ENCODE measurements around the gene ANKRD28. TPM values are rescaled to one million over a fixed set of nuclear protein-coding genes. Genes with fewer than 3 reads are reported as not detected.

Gene ANKRD28
- total RNA-seq, 2 experiments from 2014 or later = 52.9 to 59.9 TPM

GRCh38 chr3:15796771-15797641, 773 bp downstream of the ANKRD28 start:
- peak overlapping the region; percentile 52 for H3K4me2 ChIP-seq (ENCODE audit: low read length)
- H2AFZ ChIP-seq (ENCODE audit: low read length) = no peak overlapping the region
- TF ChIP-seq CTCF (conservative IDR thresholded peaks at IDR 0.05; ENCODE audit: low read length) (no peak), EZH2phosphoT487 (IDR thresholded peaks at IDR 0.05; ENCODE audit: borderline replicate concordance, low read depth, low read length) (no peak)
- H3K9me3 ChIP-seq (ENCODE audit: low read length) = no peaks in the 10 kb centered on the region
- no TSS peak for BruUV-seq (replicated peaks)
- DNase-seq (ENCODE audit: low spot score) = no peak
- H3K9me2 ChIP-seq (ENCODE audit: insufficient read depth, low read length) = no peaks in the 10 kb centered on the region
- H3K36me3 ChIP-seq (ENCODE audit: insufficient read depth, low read length) = peaks cover 25% of the 10 kb centered on the region
- CTCF ChIA-PET (ENCODE audit: unreplicated experiment) = interaction anchor here (0.9 to 1.0 kb wide), 2 partner anchors 9 to 166 kb away, joined by 3 read pairs; no protein-coding TSS in a partner anchor
- H3K4me1 ChIP-seq (ENCODE audit: insufficient read depth, low read length, poor library complexity, severe bottlenecking) = peaks cover 37% of the 10 kb centered on the region
- intact Hi-C loops (cut with micrococcal nuclease; ENCODE audit: unreplicated experiment) = no loop called here
- POLR2A ChIA-PET = interaction anchor here (0.6 to 3.9 kb wide), 19 partner anchors 8 to 1818 kb away, joined by 3 to 17 read pairs (median 4); partner anchors contain the start of genes CAPN7, CHCHD4 and TMEM43
- H3K27ac ChIP-seq (ENCODE audit: low read depth, low read length, poor library complexity, severe bottlenecking) = peak overlapping the region; percentile 15
- peaks cover 11% of the 10 kb centered on the region; the same call in 1 of the 2 replicates for H4K20me1 ChIP-seq (ENCODE audit: insufficient read depth, low read length)
- H3K4me3 ChIP-seq (ENCODE audit: low read depth, low read length, poor library complexity, severe bottlenecking) = no peak overlapping the region
- H3K79me2 ChIP-seq (ENCODE audit: insufficient read depth, low read depth, low read length) = peaks cover 62% of the 10 kb centered on the region

- no TSS peak for BruUV-seq (replicated peaks)
- peaks cover 37% of the 10 kb centered on the region for H3K4me1 ChIP-seq (ENCODE audit: insufficient read depth, low read length, poor library complexity, severe bottlenecking)
- peaks cover 59% of the 10 kb centered on the region for H3K79me2 ChIP-seq (ENCODE audit: insufficient read depth, low read depth, low read length)
- no peaks in the 10 kb centered on the region for H3K9me2 ChIP-seq (ENCODE audit: insufficient read depth, low read length)
- peak overlapping the region; percentile 52 for H3K4me2 ChIP-seq (ENCODE audit: low read length)
- peaks cover 32% of the 10 kb centered on the region for H3K36me3 ChIP-seq (ENCODE audit: insufficient read depth, low read length)
- peaks cover 7% of the 10 kb centered on the region; the same call in 1 of the 2 replicates for H4K20me1 ChIP-seq (ENCODE audit: insufficient read depth, low read length)
- intact Hi-C loops (cut with micrococcal nuclease; ENCODE audit: unreplicated experiment) = no loop called here
- no peak overlapping the region for H3K4me3 ChIP-seq (ENCODE audit: low read depth, low read length, poor library complexity, severe bottlenecking)
- H3K9me3 ChIP-seq (ENCODE audit: low read length) = peaks cover 5% of the 10 kb centered on the region; the same call in 1 of the 2 replicates
- CTCF ChIA-PET (ENCODE audit: unreplicated experiment) = no interaction called here
- no peak overlapping the region for H2AFZ ChIP-seq (ENCODE audit: low read length)
- no peak overlapping the region for H3K27ac ChIP-seq (ENCODE audit: low read depth, low read length, poor library complexity, severe bottlenecking)
- POLR2A ChIA-PET = interaction anchor here (0.6 to 3.9 kb wide), 16 partner anchors 9 to 1817 kb away, joined by 3 to 17 read pairs (median 4); no protein-coding TSS in a partner anchor
- no peak for TF ChIP-seq EZH2phosphoT487 (IDR thresholded peaks at IDR 0.05; ENCODE audit: borderline replicate concordance, low read depth, low read length)
- no peak for TF ChIP-seq CTCF (conservative IDR thresholded peaks at IDR 0.05; ENCODE audit: low read length)
- DNase-seq (ENCODE audit: low spot score) = no peak
Observed at GRCh38 chr3:15796331-15796730, 1.4 kb downstream of the ANKRD28 start.
